K562 treated with DMSO at 1 percent for 4 hours (cell line): Measurements from ENCODE around the gene APOBEC3B. TPM values are rescaled to one million over a fixed set of nuclear protein-coding genes. Genes with fewer than 3 reads are reported as not detected.

Experiments
- total RNA-seq: library from RNA; unstranded; fragments of 300-600 nt; gene quantifications from 2 replicates; pipeline ENCODE4 v1.2.3, GENCODE V29; 2022; ENCODE audit not compliant: insufficient read depth

The APOBEC3B gene
- 63.6 and 66.8 TPM in 2 replicates for total RNA-seq

GRCh38 chr22:38981992-38982927 is at the start of gene APOBEC3B:
Gene APOBEC3B, plus strand, starts transcription at chr22:38982347. Its CDS starts 107 bp downstream, at chr22:38982454.

GRCh38 chr22:38957046-38957770 is 24.9 kb upstream of the APOBEC3B start, which contains the start of gene APOBEC3A:
Gene APOBEC3A, plus strand, starts transcription at chr22:38957609. Its CDS starts 83 bp downstream, at chr22:38957692.

GRCh38 chr22:39013942-39014722 is 32.0 kb downstream of the APOBEC3B start, which contains the start of gene APOBEC3C:
Gene APOBEC3C, plus strand, starts transcription at chr22:39014257. Its CDS starts 106 bp downstream, at chr22:39014363.

GRCh38 chr22:39040538-39041296 is 58.6 kb downstream of the APOBEC3B start, which contains the start of gene APOBEC3F:
Gene APOBEC3F, plus strand, starts transcription at chr22:39040864. Its CDS starts 97 bp downstream, at chr22:39040961.

Other genes starting within 250 kb of the APOBEC3B start
- 58.8 and 70.5 TPM in 2 replicates for gene SUN2, start 226.3 kb upstream of the APOBEC3B start, total RNA-seq
- gene DNAL4, start 188.2 kb upstream of the APOBEC3B start, total RNA-seq: 13.0 and 16.8 TPM in 2 replicates
- 3.1 and 5.0 TPM in 2 replicates for gene NPTXR, start 138.3 kb upstream of the APOBEC3B start, total RNA-seq
- gene CBX6, start 110.1 kb upstream of the APOBEC3B start, total RNA-seq: 6.0 and 6.8 TPM in 2 replicates
- gene APOBEC3A, start 24.7 kb upstream of the APOBEC3B start, total RNA-seq: not detected in 2 replicates
- gene APOBEC3C, start 31.9 kb downstream of the APOBEC3B start, total RNA-seq: 41.8 and 48.1 TPM in 2 replicates
- 6.8 and 9.6 TPM in 2 replicates for gene APOBEC3D, start 38.8 kb downstream of the APOBEC3B start, total RNA-seq
- gene APOBEC3F, start 58.5 kb downstream of the APOBEC3B start, total RNA-seq: 2.1 and 2.2 TPM in 2 replicates
- 8.7 and 13.0 TPM in 2 replicates for gene APOBEC3G, start 94.9 kb downstream of the APOBEC3B start, total RNA-seq
- gene APOBEC3H, start 114.9 kb downstream of the APOBEC3B start, total RNA-seq: not detected in 2 replicates
- gene CBX7, start 170.3 kb downstream of the APOBEC3B start, total RNA-seq: 6.5 and 11.1 TPM in 2 replicates